ENCODE results near the gene KCTD1.
A peak's percentile ranks its signal among the peaks of the same experiment; 100 is the strongest.

Gene KCTD1

GRCh38 chr18:26429535-26430226, 118.7 kb downstream of the KCTD1 start:
- peak; percentile 34 for DNase-seq (ENCODE audit: low read depth, low spot score)

GRCh38 chr18:26425148-26425531, 123.2 kb downstream of the KCTD1 start:
- DNase-seq (ENCODE audit: low read depth, low spot score): no peak

- DNase-seq (ENCODE audit: low read depth, low spot score): no peak
These were observed 123.8 kb downstream of the KCTD1 start for GRCh38 chr18:26424428-26425147.

- DNase-seq (ENCODE audit: low read depth, low spot score): no peak
These were observed 125.7 kb downstream of the KCTD1 start for GRCh38 chr18:26422472-26423162.

GRCh38 chr18:26421931-26422330, 126.4 kb downstream of the KCTD1 start:
- no peak for DNase-seq (ENCODE audit: low read depth, low spot score)

GRCh38 chr18:26421503-26421902, 126.8 kb downstream of the KCTD1 start:
- no peak for DNase-seq (ENCODE audit: low read depth, low spot score)

- DNase-seq (ENCODE audit: low read depth, low spot score): no peak
These were observed 128.6 kb downstream of the KCTD1 start for GRCh38 chr18:26419746-26420145.

GRCh38 chr18:26418225-26418624, 130.1 kb downstream of the KCTD1 start:
- DNase-seq (ENCODE audit: low read depth, low spot score): no peak

GRCh38 chr18:26417190-26417589, 131.2 kb downstream of the KCTD1 start:
- DNase-seq (ENCODE audit: low read depth, low spot score): no peak

- no peak for DNase-seq (ENCODE audit: low read depth, low spot score)
These were observed 131.7 kb downstream of the KCTD1 start for GRCh38 chr18:26416652-26417150.

- no peak for DNase-seq (ENCODE audit: low read depth, low spot score)
These were observed 132.7 kb downstream of the KCTD1 start for GRCh38 chr18:26415631-26416030.

- DNase-seq (ENCODE audit: low read depth, low spot score): no peak
These were observed 133.4 kb downstream of the KCTD1 start for GRCh38 chr18:26414901-26415440.

GRCh38 chr18:26409091-26409490, 139.3 kb downstream of the KCTD1 start:
- no peak for DNase-seq (ENCODE audit: low read depth, low spot score)

- DNase-seq (ENCODE audit: low read depth, low spot score): no peak
These were observed 140.4 kb downstream of the KCTD1 start for GRCh38 chr18:26407736-26408601.

- no peak for DNase-seq (ENCODE audit: low read depth, low spot score)
These were observed 141.4 kb downstream of the KCTD1 start for GRCh38 chr18:26406854-26407517.

GRCh38 chr18:26406324-26406723, 142.0 kb downstream of the KCTD1 start:
- DNase-seq (ENCODE audit: low read depth, low spot score): no peak

- DNase-seq (ENCODE audit: low read depth, low spot score): no peak
These were observed 143.1 kb downstream of the KCTD1 start for GRCh38 chr18:26405190-26405801.
